Left cardiac atrium (tissue), 4 donors: ENCODE results near the gene TAS2R42. TPM values are rescaled to one million over a fixed set of nuclear protein-coding genes. Genes with fewer than 3 reads are reported as not detected.

ENCODE experiments used
- ATAC-seq, 2 donors: fragments of 200-7000 bp; cut with Tn5 transposase; one replicate each; pipeline ENCODE4 v1.9.1; 2020; ENCODE audit warnings: mild to moderate bottlenecking in 2 of 2, moderate library complexity in 2 of 2
- DNase-seq: peaks from one replicate; pipeline ENCODE4 v3.0.0-alpha.2; 2020
- intact Hi-C, 2 donors: fragments of 100-400 bp; cut with DNase I; formaldehyde crosslinking; loops; one replicate each; pipeline versions ENCODE4 v1.14.1 to v1.15.1; 2022 to 2023
- total RNA-seq, 2 donors: library from RNA; stranded (reverse); fragmentation: NEBNext Ultra II Directional; extraction: Animal tissue kit (Norgen Biotek cat#: 25700); gene quantifications; one replicate each; pipeline ENCODE4 v1.2.1, GENCODE V29; 2021
- donor health status: DM: no; HTN: yes; CAD: no.
- donor health status: DM: no; HTN: yes; CAD: no; lungs with severe emphysema.
- donor health status: DM: yes; HTN: yes; CAD: no.
- donor health status: Dilated cardiomyopathy.

TAS2R42 gene
- total RNA-seq, 2 donors from 2014 or later, result not detected

DNA sequence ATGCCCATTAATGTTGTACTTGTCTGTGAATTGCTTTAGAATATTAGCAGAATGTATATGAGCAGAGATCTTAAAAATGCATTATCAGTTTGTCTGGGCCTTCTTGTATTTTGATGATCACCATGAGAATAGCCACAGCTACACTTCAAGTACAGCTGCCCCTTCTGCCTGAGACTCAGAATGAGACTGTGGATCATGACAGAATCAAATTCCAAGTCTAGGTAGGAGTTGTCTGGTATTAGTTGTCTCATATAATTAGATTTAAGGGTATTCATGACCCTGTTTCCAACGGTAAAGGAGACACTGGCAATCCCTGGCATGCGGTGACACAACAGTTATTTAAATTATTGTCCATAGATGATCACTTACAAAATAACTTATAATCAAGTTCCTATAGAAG, 34.0 kb downstream of the TAS2R42 start:
- no peak for DNase-seq
- intact Hi-C loops, result no loop called here
- ATAC-seq, result no peak

DNA sequence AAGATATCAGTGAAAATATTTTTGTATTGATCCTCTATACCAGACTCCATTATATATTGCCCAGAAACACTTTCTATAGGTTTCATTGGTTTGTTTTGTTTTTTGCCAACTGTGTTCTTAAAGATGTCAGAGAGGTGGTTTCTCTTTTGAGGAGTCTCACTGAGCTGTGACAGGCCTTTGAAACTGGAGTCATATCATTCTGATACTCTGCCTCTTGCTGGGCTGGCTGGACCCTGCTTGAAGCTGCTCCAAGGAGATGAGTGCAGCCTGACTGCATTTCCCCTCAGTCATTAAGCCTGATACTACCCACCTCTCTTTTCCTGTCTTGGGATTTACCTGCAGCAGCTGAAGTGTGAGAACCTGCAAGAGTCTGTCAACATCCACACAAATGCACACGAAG, 35.9 kb downstream of the TAS2R42 start:
- ATAC-seq (no peak), DNase-seq (no peak)
- intact Hi-C loops, result no loop called here

DNA sequence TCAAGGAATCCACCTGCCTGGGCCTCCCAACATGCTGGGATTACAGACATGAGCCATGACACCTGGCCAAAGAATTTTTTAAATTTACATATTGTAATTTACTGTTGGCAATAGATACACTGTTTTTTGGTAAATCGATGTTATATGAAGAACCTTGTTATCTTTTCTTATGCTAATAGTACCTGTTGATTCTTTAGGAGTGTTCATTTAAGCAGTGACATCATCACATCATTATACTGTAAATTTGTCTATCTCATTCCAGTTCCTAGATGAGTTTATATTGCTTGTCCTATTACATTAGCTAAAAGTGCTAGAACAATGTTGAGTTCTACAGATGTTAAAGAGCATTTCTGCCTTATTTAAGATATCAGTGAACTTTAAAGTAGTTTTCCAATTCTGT, 39.3 kb downstream of the TAS2R42 start:
- intact Hi-C loops, result no loop called here
- DNase-seq (no peak), ATAC-seq (no peak)

DNA sequence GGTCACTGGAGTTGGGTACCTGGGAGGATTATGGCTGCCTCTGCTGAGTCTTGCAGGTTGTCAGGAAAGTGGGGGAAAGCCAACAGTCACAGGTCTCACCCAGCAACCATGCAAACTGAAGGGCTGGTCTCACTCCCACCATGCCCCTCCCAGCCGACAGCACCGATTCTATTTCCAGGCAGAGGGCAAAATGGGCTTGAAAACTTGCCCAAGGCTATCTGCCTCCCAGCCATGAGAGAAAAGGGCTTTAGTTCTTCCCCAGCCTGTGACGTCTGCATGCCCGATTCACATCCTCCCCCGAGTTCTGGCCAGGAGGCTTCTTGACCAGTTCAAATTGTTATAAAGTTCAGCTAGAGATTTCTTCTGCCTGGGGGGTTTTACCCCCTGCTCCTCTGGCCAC, 42.4 kb downstream of the TAS2R42 start:
- ATAC-seq, result no peak
- intact Hi-C loops, result no loop called here

DNA sequence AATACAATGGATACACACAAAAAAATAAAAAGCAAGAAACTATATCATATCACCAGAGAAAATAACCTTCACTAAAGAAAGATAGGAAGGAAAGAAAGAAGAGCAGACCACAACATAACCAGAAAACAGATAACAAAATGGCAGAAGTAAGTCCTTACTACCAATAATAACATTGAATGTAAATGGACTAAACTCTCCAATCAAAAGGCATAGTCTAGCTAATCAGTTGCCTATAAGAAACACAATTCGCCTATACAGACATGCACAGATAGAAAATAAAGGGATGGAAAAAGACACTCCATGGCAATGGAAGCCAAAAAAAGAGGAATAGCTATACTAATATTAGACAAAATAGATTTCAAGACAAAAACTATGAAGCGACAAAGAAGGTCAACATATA, 43.4 kb downstream of the TAS2R42 start:
- ATAC-seq (no peak), DNase-seq (no peak)
- intact Hi-C loops, result no loop called here

More for the DNA sequence above, 42.4 kb downstream of the TAS2R42 start:
- DNase-seq, result no peak

DNA sequence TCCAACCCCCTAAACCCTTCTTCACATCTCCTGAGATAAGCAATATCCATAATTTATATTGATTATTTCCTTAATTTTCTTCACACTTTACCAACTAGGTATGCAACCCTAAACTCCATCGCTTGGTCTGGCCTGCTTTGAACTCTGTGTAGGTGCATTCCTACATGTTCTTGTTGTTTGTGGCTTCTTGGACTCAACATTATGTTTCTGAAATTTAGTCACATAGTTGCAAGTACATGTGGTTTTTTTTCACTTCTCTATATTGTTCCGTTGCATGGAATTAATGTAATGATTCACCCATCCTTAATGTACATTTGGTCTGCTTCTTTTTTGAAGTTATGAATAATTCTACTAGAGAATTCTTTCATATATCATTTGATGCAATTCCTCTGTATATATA, 50.7 kb downstream of the TAS2R42 start:
- DNase-seq (no peak), ATAC-seq (no peak)
- intact Hi-C loops, result no loop called here

Other genes starting within 250 kb of the TAS2R42 start
- gene TAS2R14, start 247.7 kb downstream of the TAS2R42 start, total RNA-seq, result under 1 TPM; 0.88 to 0.94 TPM
- gene TAS2R50, start 200.0 kb downstream of the TAS2R42 start, total RNA-seq, result under 1 TPM; 0.29 to 0.84 TPM
- under 1 TPM; 0.27 to 0.94 TPM for gene TAS2R20, start 188.6 kb downstream of the TAS2R42 start, total RNA-seq
- 1 to 10 TPM; 1.2 TPM for gene TAS2R19, start 164.3 kb downstream of the TAS2R42 start, total RNA-seq
- 1 to 10 TPM in 1 of 2 donors, under 1 TPM in 1; 0.68 to 1.3 TPM for gene TAS2R31, start 155.5 kb downstream of the TAS2R42 start, total RNA-seq
- gene TAS2R46, start 124.6 kb downstream of the TAS2R42 start, total RNA-seq, result under 1 TPM; 0.50 to 0.81 TPM
- not detected for gene TAS2R43, start 94.6 kb downstream of the TAS2R42 start, total RNA-seq
- gene TAS2R30, start 52.3 kb downstream of the TAS2R42 start, total RNA-seq, result 1 to 10 TPM in 1 of 2 donors, under 1 TPM in 1; 0.97 to 1.5 TPM
- gene SMIM10L1, start 15.7 kb downstream of the TAS2R42 start, total RNA-seq, result 10 to 100 TPM; 14.1 to 18.1 TPM
- not detected for gene PRB3, start 82.8 kb upstream of the TAS2R42 start, total RNA-seq
- gene PRB4, start 123.5 kb upstream of the TAS2R42 start, total RNA-seq, result not detected
- not detected for gene PRB2, start 208.6 kb upstream of the TAS2R42 start, total RNA-seq